Stomach (tissue), 9 donors: ENCODE results near the gene SLC16A8. TPM values are rescaled to one million over a fixed set of nuclear protein-coding genes. Genes with fewer than 3 reads are reported as not detected.
"Not testable (repeated sequence)": the region's sequence is repeated elsewhere in the genome, so short reads cannot be mapped to it uniquely, and the experiment has no call there.

Experiments
- DNase-seq, 2 donors: peaks; one replicate each; pipeline versions ENCODE4 v3.0.0 to v3.0.0-alpha.2; 2013 to 2019
- H3K27ac ChIP-seq, 5 donors: fragments of 200-600 bp in 4 of 5; sonication (generic) in 4 of 5; one replicate each; pipeline ENCODE4 v1.5.1; 2013 to 2019; ENCODE audit warnings: mild to moderate bottlenecking in 1 of 5, moderate library complexity in 1 of 5
- H3K27me3 ChIP-seq, 3 donors: fragments of 200-600 bp; sonication (generic); one replicate each; pipeline ENCODE4 v1.5.1; 2017 to 2019; ENCODE audit warnings: mixed run types in 1 of 3
- H3K36me3 ChIP-seq, 4 donors: fragments of 200-600 bp; sonication (generic); 1 replicate in 3 of 4; 2 replicates in 1 of 4; pipeline ENCODE4 v1.5.1; 2016 to 2019
- H3K4me1 ChIP-seq, 4 donors: fragments of 200-600 bp; sonication (generic); one replicate each; pipeline ENCODE4 v1.5.1; 2016 to 2019
- H3K4me3 ChIP-seq, 4 donors: fragments of 200-600 bp; sonication (generic) in 3 of 4; one replicate each; pipeline ENCODE4 v1.5.1; 2016 to 2019; ENCODE audit warnings: mild to moderate bottlenecking in 1 of 4
- H3K9me3 ChIP-seq, 4 donors: fragments of 200-600 bp; sonication (generic); one replicate each; pipeline ENCODE4 v1.5.1; 2016 to 2019
- CTCF ChIP-seq, 7 experiments: fragments of 450-650 bp in 4 of 7; fragments of 200-600 bp in 3 of 7; sonication (generic) in 3 of 7; IDR thresholded peaks; one replicate each; pipeline ENCODE4 v1.5.1; 2016 to 2019; ENCODE audit warnings: antibody characterized with exemption in 7 of 7, control low read depth in 2 of 7, mild to moderate bottlenecking in 1 of 7
- EP300 ChIP-seq: sonication (generic); formaldehyde crosslinking; IDR thresholded peaks from one replicate; pipeline ENCODE4 v1.6.1; 2017; ENCODE audit warnings: antibody characterized with exemption
- POLR2A ChIP-seq, 4 donors: fragments of 450-650 bp; IDR thresholded peaks; one replicate each; pipeline ENCODE4 v1.6.1; 2016; ENCODE audit warnings: antibody characterized with exemption in 4 of 4, control low read depth in 2 of 4, mild to moderate bottlenecking in 1 of 4, moderate library complexity in 1 of 4
- POLR2AphosphoS5 ChIP-seq, 3 donors: sonication (generic); formaldehyde crosslinking; IDR thresholded peaks; one replicate each; pipeline ENCODE4 v1.6.1; 2016; ENCODE audit warnings: antibody characterized with exemption in 3 of 3
- WGBS, 5 donors: extraction: QIAGEN DNeasy Blood & Tissue Kit in 3 of 5; methylation state at CpG; one replicate each; pipeline versions ENCODE4 v1.1.5 to v1.1.7; 2013 to 2018; 5-methylcytosine and 5-hydroxymethylcytosine counted together
- intact Hi-C: fragments of 100-400 bp; cut with DNase I; formaldehyde crosslinking; loops from one replicate; pipeline ENCODE4 v1.15.1; 2023; ENCODE audit warnings: low total_unique reads
- polyA plus RNA-seq, 3 donors: library from polyadenylated mRNA; stranded (reverse); fragments of 200-250 nt; gene quantifications; one replicate each; pipeline ENCODE4 v1.2.3, GENCODE V29; 2013
- total RNA-seq, 5 donors: library from RNA; depleted of rRNA; stranded (reverse); fragments of >200 nt; gene quantifications; one replicate each; pipeline versions ENCODE4 v1.1.0 to v1.2.3, GENCODE V29; 2014 to 2016
- donor health status: healthy with polysubstance abuse.
- donor health status: Bipolar disorder and iron deficiency.
- donor health status: healthy.

The SLC16A8 gene
- total and polyA plus RNA-seq, 8 donors, result 0.48 TPM; not detected in 7

- Histone ChIP-seq H3K4me1 (peaks cover 8 to 25% (median 9%) of the 10 kb centered on the region in 4 donors), H3K36me3 (no peaks in the 10 kb centered on the region), H3K27ac (peak overlapping the region in 4 of 5 donors; percentile 33 to 54 (median 42)), H3K9me3 (no peaks in the 10 kb centered on the region), H3K4me3 (no peak overlapping the region), H3K27me3 (no peaks in the 10 kb centered on the region)
- 74 to 87% (median 84%) methylated on average over 41 to 46 of the region's 46 CpGs for WGBS, 5 donors
- peak in 1 of 2 donors; percentile 10 for DNase-seq
- TF ChIP-seq POLR2AphosphoS5 (IDR thresholded peaks at IDR 0.05) (no peak), CTCF (IDR thresholded peaks at IDR 0.05) (no peak), EP300 (no peak), POLR2A (IDR thresholded peaks at IDR 0.05) (no peak)
- intact Hi-C loops, result no loop called here
Observed at GRCh38 chr22:38038890-38039812, 44.8 kb downstream of the SLC16A8 start.

- no peak for TF ChIP-seq POLR2A (IDR thresholded peaks at IDR 0.05)
- TF ChIP-seq POLR2AphosphoS5 (IDR thresholded peaks at IDR 0.05), result no peak
- TF ChIP-seq CTCF (IDR thresholded peaks at IDR 0.05), result no peak
- TF ChIP-seq EP300, result no peak
- H3K27ac ChIP-seq, result peak overlapping the region in 2 of 5 donors; percentile 51 to 54
- no peaks in the 10 kb centered on the region for H3K27me3 ChIP-seq
- H3K4me3 ChIP-seq, result no peak overlapping the region
- WGBS, 5 donors, result 87 to 96% (median 94%) methylated on average over 17 to 23 of the region's 23 CpGs
- H3K36me3 ChIP-seq, result no peaks in the 10 kb centered on the region
- H3K4me1 ChIP-seq, result peaks cover 14 to 32% (median 16%) of the 10 kb centered on the region in 4 donors
- peak in 1 of 2 donors; percentile 51 for DNase-seq
- intact Hi-C loops, result no loop called here
- no peaks in the 10 kb centered on the region for H3K9me3 ChIP-seq
Observed at GRCh38 chr22:38038426-38038825, 45.6 kb downstream of the SLC16A8 start.

GRCh38 chr22:38037367-38038150 lies 46.4 kb downstream of the SLC16A8 start:
- peak overlapping the region in 1 of 5 donors; percentile 54 for H3K27ac ChIP-seq
- H3K4me3 ChIP-seq, H3K9me3 ChIP-seq, H3K27me3 ChIP-seq, H3K36me3 ChIP-seq, DNase-seq, intact Hi-C loops: not testable (repeated sequence)
- peaks cover 14 to 34% (median 22%) of the 10 kb centered on the region in 4 donors for H3K4me1 ChIP-seq
- WGBS, 5 donors, result 86 to 91% (median 89%) methylated on average over 13 of the region's 13 CpGs

GRCh38 chr22:38036392-38037062 lies 47.5 kb downstream of the SLC16A8 start:
- 76 to 81% (median 81%) methylated on average over 10 of the region's 10 CpGs for WGBS, 5 donors
- Histone ChIP-seq H3K27me3 (no peaks in the 10 kb centered on the region), H3K36me3 (no peaks in the 10 kb centered on the region), H3K27ac (peak overlapping the region in 1 of 5 donors; percentile 26), H3K9me3 (no peaks in the 10 kb centered on the region), H3K4me3 (no peak overlapping the region), H3K4me1 (peaks cover 14 to 26% (median 22%) of the 10 kb centered on the region in 4 donors)
- DNase-seq, result peak in 1 of 2 donors; percentile 2
- intact Hi-C loops, result no loop called here
- TF ChIP-seq POLR2AphosphoS5 (IDR thresholded peaks at IDR 0.05) (no peak), EP300 (no peak), CTCF (IDR thresholded peaks at IDR 0.05) (no peak), POLR2A (IDR thresholded peaks at IDR 0.05) (no peak)
